ENCODE data around the gene SEC14L2.
"Not testable (repeated sequence)": the region's sequence is repeated elsewhere in the genome, so short reads cannot be mapped to it uniquely, and the experiment has no call there.

Gene SEC14L2

DNA sequence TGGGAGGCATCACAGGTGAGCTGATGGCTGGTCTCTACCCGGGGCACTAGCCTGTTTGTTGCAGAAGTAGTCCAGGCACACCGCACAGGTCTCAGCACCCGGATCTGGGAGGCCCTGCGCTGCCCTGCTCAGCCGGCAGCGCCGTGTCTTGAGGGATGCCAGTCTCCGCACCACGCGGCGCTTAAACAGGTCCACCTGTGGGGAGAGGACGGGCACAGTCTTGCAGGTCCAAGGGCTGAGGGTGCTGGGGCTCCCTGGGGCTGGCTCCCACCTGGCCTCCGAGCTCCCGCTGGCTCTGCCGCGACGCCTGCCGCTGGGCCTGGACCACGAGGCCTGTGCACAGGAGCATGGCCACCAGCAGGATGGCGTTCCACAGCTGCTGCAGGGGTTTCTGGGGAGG is 16.8 kb upstream of the SEC14L2 start:
- no peak for FAIRE-seq

DNA sequence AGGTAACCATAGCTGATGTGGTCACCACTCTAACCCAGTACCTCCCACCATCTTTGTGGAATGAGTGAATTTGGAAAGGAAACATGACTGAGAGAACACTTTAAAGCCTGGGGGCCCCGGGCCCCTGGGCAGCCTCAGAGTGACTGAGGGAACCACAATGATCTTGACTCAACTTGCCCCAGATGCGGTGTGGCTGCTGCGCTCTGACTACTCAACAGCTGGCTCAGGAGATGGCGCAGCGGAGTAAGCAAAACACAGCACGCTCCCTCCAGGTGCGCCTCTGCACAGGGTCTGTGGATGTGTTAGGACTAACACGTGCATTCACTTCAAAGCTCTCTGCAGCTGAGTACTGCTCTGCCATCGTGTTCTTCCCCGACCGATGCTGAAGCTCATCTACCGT is 15.6 kb upstream of the SEC14L2 start:
- FAIRE-seq = no peak

DNA sequence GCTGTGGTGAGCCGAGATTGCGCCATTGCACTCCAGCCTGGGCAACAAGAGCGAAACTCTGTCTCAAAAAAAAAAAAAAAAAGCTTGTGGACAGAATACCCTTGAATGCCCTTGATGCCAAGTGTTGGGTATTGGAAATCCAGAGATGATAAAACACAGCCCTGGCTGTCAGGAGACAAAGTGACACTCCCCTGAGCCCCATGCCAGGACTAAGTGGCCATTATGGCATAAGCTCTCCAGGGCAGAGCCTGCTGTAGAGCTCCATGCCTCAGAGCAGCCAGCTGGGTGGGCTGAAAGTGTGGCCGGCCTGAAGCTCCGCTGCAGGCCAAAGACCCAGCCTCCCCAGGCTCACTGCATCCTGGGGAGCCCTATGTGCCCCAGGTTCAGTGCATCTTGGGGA is 14.5 kb upstream of the SEC14L2 start:
- no peak for FAIRE-seq

DNA sequence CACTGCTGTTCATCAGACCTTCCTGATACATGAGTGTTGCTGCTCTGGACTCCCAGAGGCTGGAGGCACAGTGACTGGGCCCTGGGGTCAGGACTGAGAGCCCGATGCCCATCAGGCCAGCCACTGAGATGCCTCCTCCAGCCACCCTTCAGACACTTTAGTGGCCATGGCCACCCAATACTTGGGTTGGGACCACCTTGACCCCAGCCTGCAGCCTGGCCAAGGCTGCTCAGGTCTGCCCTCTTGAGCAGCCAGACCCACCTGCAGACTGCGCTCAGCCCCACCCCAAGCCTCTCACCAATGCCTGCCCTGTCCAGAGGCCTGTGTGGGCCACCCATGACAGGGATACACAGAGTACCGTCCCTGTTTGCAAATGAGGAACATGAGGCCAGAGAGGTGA is 13.8 kb upstream of the SEC14L2 start:
- no peak for FAIRE-seq

DNA sequence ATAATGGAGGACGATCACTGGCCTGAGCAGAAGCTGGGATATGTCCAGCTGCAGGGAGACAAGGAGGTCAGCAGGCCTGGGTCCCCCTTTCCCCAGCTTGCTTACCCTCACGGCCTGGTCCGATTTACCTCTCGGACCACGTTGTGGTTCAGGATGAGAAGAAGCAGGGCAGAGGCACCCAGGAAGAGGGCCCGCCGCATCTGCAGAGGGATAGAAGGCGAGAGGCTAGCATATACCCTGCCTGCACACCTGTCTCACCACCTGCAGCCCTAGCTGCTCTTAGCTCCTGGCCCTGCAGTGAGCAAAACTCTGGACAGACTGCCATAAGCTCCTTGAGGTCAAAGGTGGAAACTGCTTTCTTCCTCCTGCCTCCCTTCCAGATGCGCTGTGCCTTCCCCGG is 10.9 kb upstream of the SEC14L2 start:
- FAIRE-seq = no peak

DNA sequence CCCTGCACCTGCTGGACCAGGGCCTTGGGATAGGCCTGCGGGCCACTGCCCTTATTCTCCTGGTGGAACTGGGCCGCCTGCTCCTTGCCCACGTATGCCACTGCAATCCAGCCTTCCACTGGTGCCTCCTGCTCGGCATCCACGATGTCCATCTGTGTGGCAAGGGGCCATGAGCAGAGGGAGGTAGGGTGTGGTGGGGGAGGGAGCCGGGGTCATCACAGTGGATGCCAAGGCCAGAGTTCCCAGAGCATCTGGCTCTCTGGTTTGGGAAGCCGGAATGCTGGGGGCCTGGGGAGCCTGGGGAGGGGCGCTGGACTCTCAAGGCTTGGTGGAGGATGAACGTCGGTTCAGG is 10.2 kb upstream of the SEC14L2 start:
- no peak for FAIRE-seq

DNA sequence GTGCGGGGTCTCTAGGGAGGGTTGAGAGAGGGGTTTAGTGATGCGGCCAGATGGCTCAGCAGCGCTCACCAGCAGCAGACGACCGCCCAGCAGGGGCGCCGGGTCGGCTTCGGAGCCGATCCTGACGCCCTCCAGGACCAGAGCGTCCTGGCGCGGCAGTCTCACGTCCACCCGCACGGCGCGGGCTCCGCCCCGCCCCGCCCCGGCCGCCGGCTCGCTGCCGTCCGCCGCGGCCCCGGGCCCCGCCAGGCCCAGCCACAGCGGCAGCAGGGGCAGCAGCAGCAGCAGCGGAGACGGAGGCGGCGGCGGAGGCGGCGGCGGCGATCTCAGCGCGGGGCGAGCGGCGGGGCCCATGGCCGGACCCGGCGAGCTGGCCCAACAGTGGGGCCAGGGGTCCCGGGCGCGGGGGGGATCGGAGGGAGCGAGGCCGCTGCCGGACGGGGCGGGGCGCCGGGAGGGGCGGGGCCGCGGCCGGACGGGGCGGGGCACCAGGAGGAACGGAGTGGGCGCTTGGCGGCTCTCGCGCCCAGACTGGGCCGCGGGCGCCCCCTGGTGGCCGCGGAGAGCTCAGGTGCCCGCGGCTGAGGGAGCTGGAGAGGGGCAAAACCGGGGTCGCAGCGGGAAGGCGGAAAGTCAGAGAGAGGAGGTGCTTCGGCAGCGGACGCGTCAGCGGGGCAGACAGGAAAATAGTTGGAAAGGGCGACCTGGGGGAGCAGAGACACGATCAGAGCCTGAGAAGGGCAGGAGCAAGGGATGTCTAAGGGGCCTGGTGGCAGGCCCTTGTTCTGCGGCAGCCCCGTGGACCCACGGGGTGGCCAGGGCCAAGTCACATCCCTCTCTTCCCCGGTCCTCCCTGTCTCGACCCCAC is 9.6 kb upstream of the SEC14L2 start, which contains the start of gene RNF215:
Gene RNF215, minus strand, starts transcription at position 452 of the 868 bp plus-strand sequence. Its CDS starts 98 bp downstream, at position 354.
- no peak for FAIRE-seq

DNA sequence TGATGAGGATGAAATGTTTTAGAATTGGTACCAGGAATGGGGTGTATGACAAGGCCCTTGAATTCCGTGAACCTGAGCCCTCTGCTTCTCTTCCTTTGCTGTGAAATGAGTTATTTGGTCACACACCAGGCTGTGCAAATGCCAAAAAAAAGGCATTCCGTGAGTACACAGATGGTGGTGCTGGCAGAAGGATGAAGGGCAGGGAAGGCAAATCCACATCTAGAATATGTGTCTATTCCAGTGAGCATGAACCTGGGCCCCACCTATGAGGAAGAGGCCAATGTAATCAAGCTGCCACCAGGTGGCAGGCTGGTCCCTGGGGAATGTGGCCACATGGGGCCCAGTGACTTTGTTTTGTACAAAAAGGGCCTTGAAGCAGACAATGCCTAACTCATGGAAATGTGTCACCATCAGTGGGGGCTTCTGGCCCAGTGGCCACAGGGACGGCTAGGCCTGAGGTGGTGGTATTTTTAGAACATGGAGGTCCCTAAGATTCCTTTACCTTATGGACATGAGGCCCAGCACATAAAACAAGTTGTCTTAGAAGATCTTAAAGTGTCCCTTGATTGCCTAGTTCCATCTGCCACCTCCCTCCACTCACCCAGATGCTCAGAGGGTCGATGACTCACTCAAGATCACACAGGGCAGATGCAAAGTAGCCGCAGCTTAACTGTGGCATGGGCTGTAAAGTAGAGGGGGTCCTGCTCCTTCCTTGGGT is 5.7 kb upstream of the SEC14L2 start:
- FAIRE-seq = no peak

DNA sequence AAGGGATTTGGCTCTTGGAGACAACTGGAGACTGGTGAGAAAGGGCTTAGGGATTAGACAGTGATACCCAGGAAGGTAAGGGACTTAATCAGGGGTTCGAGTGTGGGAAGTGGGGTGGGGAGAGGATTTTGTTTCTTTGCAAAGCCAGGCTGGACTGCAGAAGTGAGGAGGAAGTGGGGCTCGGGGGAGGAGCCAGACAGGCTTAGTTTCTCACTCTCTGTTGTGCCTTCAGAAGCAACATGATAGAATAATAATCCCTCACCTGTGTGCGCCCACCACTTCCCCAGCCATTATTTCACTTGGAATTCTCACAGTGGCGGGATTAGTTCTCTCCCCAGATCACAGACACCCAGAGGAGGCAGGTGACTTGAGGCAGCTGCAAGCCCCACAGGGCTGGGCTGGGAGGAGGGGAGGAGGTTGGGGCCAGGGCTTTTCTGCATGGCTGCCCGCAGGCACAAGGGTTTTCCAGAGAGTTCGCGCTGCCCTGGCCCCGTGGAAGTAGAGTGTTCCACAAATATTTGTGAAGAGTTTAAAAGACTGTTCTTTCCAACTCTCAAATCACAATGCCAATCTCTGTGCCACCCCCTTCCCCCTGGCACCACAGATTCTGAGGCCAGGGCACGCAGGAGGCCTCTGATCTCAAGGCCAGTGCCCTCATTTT is 4.0 kb upstream of the SEC14L2 start:
- FAIRE-seq = no peak

DNA sequence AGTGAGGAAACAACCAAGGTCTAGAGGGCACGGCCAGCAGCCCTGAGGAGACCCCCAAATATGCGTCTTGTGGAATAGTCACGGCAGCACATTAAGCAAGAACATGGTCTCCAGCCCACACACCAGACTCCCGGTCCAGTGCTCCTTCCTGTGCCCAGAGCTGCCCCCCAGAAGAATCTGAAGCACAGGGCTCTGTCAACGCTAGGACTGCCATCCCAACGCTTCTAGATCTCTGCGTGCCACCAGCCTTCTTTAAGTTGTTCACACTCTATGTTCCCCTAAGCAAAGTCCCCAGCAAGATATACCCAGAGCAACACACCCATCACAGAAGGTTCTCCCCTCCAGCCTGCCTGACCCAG is 3.5 kb upstream of the SEC14L2 start:
- FAIRE-seq = no peak

DNA sequence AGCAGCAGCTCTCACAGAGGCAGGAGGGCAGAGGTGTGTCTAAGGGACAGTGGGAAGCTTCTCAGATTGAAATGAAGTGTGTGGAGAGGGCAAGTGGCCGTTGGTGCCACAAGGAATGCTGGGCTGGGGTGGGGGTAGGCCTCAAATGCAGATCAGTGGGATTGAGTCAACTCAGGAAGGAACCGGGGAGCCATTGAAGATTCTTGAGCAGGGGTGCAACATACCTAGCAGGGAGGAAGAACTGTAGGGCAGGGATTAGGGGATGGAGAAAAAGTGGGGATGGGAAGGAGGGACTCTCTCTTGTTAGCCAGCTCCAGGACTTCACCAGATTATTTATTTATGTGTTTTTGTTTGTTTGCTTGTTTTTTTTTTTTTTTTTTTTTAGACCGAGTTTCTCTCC is 2.9 kb upstream of the SEC14L2 start:
- FAIRE-seq = no peak

DNA sequence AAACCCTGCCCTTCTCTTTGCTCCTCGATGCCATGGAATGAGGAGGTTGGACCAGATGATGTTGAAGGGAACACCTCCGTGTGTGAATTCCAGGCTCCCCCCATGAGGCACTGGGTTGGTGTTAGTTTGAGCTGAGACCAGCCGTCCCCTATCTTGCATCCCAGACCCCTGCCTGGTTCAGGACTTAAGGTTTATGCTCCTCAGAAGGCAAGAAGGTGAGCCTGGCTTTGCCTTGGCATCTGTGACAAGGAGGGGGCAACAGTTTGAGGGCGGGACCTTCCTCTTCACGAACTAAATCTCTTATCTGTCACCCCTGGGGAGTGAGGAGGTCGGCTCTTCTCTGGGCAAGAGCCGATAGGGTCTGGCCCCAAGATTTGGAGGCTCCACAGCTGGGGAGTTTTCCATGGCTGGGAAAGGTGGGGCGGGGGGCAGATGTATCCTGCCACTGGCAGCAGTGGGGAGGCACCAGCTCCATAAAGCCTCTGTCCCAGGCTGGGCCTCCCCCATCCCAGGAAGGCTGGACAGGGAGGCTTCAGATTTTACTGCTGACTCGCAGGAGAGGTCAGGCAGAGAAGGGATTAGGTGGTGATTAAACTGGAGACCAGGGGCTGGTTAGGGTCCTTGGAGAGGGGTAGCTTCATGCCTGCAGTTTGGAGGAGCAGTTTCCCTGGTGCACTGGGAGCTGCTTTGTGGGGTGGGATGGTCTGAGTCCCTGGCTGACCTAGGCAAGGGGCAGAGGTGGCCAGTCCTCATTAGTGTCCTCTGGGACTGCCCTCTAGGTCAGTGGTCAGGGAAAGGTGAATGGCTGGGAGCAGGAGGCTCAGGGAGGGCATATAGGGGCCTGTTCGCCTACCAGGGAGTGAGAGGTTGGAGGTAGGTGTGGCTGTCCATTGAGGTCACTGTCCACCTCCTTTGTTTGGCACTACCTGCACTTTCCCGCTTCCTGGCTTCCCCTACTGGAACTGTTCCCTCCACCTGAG is 1.1 kb downstream of the SEC14L2 start:
- no peak for FAIRE-seq

DNA sequence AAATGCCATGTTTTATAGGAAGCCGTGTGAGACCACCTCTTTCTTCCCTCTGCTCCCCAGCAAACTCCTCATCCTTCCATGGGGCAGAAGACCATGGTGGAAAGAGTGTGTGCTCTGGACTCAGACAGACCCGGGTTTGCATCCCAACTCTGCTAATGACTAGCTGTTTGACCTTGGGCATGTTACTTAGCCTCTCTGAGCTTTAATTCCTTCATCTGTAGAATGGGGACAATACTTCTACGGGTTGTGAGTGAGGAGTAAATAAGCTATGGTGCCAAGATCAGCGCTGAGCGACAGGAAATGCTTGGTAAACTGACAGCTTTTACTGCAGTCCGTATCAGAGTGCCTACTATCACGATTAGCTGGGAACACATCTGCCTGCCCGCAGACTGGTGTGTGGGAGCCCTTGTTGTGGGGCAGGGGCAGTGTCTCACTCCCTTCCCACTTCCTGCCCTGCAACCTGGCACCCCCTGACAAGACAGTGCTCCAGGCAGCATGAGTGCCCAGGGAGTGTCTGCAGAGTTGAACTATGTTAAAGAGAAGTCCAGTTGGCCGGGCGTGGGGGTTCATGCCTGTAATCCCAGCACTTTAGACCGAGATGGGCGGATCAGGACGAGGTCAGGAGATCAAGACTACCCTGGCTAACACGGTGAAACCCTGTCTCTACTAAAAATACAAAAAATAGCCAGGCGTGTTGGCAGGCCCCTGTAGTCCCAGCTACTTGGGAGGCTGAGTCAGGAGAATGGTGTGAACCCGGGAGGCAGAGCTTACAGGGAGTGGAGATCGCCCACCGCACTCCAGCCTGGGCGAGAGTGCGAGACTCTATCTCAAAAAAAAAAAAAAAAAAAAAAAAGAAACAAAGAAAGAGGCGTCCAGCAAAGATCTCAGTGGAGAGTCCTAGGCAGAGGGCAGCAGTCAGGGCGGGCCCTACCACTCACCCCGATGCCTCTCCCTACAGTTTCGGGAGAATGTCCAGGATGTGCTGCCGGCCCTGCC is 2.2 kb downstream of the SEC14L2 start:
- no peak for FAIRE-seq

DNA sequence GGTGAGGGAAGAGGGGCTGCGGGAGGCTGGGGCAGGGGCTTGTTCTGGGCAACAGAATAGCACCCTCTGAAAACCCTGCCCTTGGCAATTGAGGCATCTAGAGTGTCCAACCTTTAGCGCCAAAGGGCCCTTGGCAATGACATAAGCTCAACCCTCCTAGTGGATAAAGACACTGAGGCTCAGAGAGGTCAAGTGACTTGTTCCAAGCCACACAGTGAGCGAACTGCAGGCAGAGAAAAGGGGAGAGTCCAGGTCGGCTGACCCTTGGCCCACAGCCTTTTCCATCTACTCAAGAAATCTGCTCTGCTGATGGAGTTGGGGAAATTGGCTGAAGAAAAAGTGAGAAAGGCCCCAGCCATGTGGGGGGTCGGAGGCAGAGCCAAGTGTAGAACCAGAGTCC is 2.9 kb downstream of the SEC14L2 start:
- FAIRE-seq = no peak

DNA sequence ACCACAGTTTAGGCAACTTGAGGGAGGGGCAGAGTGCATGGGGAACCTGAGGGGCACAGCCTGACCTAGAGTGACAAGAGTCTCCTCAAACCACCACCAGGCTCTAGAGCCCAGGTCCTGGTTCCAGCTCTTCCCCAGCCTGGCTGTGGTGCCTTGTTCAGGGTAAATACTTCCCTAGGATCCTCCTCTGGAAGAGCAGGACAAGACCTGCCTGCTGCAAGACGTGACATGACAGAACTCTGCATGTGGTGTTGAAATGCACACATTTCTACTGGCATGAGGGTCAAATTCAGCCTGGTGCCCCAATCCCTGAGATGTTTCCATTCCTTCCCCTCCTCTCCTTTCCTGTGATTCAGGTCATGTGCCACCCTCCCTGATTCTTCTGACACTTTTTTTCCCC is 3.3 kb downstream of the SEC14L2 start:
- FAIRE-seq = no peak

DNA sequence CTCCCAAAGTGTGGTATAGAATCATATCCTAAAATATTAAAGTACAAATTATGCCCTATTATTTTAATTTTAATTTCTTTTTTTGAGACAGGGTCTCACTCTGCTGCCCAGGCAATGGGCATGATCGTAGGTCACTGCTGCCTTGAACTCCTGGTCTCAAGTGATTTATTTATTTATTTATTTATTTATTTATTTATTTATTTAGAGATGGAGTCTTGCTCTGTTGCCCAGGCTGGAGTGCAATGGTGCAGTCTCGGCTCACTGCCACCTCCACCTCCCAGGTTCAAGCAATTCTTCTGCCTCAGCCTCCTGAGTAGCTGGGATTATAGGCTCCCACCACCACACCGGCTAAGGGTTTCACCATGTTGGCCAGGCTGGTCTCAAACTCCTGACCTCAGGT is 4.2 kb downstream of the SEC14L2 start:
- not testable (repeated sequence) for FAIRE-seq

DNA sequence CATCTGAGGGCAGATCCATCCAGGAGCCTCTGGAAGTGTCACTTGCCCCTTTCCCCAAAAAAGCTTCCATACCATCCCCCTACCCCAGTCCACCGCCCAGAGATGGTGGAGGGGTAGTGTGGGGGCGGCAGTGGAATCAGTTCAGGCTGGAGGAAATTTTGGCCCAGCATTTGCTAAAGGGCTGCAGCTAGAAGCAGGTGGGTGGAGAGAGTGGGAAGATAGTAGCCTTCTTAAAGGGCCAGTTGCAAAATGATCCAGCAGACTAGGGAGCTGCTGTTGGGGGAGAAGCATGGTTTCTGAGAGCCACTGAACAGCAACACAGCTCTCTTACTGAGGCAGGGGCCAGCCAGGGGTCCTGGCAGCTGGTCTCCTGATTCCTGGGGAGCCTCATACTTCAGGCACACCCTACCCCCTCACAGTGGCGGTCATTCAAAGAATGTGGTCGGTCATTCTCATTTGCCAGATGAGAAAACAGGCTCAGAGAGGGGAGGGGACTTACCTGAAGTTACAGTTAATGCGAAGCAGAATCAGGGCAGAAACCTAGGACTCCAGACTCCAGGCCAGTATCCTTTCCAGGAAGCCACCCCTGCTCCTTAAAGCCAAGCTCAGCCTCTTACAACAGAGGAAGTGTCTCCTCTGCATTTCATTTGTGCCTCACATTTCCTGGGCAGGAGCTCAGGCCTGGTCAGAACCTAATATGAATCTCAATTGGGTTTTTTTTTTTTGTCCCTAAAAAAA is 5.4 kb downstream of the SEC14L2 start:
- no peak for FAIRE-seq

DNA sequence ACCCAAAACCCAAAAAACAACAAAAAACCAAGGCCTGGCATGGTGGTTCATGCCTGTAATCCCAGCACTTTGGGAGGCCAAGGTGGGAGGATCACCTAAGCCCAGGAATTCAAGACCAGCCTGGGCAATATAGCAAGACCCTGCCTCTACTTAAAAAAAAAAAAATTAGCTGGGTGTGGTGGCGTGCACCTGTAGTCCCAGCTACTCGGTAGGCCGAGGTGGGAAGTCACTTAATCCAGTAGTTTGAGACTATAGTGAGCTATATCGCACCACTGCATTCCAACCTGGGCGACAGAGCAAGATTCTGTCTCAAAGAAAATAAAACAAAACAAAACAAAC is 5.9 kb downstream of the SEC14L2 start:
- not testable (repeated sequence) for FAIRE-seq

DNA sequence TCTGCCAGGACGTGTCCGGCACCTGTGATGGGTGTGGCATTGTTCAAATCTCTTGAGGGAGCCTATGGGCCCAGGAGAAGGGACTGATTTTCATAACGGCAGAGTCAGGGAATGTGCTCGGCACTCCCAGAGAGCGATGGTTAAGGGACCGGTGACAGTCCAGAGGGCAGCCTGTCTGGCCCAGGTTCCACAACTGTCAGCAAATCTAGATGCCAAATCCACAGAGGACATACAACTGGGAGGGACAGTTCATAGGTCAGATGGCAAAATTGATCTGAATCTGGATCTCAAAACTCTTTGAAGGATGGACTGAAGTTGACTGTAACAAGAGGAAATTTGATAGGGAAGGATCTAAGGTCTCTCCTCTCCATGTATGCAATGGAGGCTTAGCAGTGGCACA is 7.5 kb downstream of the SEC14L2 start:
- no peak for FAIRE-seq

DNA sequence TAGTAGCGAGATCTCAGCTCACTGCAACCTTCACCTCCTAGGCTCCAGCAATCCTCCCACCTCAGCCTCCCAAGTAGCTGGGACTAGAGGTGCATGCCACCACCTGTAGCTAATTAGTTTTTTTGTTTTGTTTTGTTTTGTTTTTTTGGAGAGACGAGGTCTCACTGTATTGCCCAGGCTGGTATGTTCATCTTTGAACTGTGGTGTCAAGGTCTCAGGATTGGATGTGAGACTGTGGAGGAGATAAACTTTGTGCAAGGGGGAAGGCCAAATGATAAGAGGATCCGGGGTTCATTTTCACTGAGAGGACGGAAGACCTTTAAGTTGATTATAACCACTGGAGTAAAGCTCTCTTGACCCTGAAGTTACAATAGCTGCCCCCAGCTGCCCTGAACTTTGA is 8.9 kb downstream of the SEC14L2 start:
- FAIRE-seq = no peak

DNA sequence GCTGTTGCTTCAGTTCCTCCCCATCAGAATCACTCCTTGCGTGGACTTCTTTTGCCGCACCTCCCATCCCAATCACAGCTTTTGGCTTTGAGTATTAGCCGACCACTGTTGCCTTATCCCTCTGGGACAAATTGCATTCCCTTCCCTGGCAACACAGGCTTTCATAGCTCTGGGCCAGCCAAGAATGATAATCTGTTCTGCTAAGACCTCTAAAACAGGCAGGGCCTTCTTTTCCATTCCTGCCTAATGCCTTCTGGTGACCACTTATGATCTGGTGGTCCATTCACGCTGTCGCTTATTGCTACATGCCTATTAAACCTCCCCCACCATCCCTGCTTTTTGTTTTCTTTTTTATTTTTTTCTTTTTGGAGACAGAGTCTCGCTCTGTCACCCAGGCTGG is 9.6 kb downstream of the SEC14L2 start:
- no peak for FAIRE-seq
